Lung (tissue), 12 donors: ENCODE measurements around the gene B4GALT5. TPM values are rescaled to one million over a fixed set of nuclear protein-coding genes. Genes with fewer than 3 reads are reported as not detected.

Source experiments
- ATAC-seq: fragments of 200-7000 bp; cut with Tn5 transposase; one replicate; pipeline ENCODE4 v1.9.1; 2020; ENCODE audit warnings: moderate number of reproducible peaks; ENCODE audit not compliant: insufficient read depth, low FRiP score
- DNase-seq, 3 donors: peaks; one replicate each; pipeline ENCODE4 v3.0.0-alpha.2; 2013 to 2017
- H3K27ac ChIP-seq, 2 donors: one replicate each; pipeline ENCODE4 v1.5.1; 2013; ENCODE audit warnings: mild to moderate bottlenecking in 2 of 2, moderate library complexity in 2 of 2, control low read depth in 1 of 2, inconsistent platforms in 1 of 2, low read depth in 1 of 2, low read length in 1 of 2
- H3K27me3 ChIP-seq, 3 donors: one replicate each; pipeline ENCODE4 v1.5.1; 2013; ENCODE audit warnings: low read length in 2 of 3; ENCODE audit not compliant: control insufficient read depth in 3 of 3, insufficient read depth in 3 of 3
- H3K36me3 ChIP-seq, 4 donors: one replicate each; pipeline ENCODE4 v1.5.1; 2013; ENCODE audit warnings: low read length in 4 of 4, mild to moderate bottlenecking in 1 of 4, moderate library complexity in 1 of 4; ENCODE audit not compliant: control insufficient read depth in 4 of 4, insufficient read depth in 4 of 4
- H3K4me1 ChIP-seq, 5 donors: one replicate each; pipeline ENCODE4 v1.5.1; 2013; ENCODE audit warnings: low read length in 5 of 5, mild to moderate bottlenecking in 2 of 5, moderate library complexity in 1 of 5; ENCODE audit not compliant: control insufficient read depth in 5 of 5, insufficient read depth in 5 of 5
- H3K4me3 ChIP-seq: one replicate; pipeline ENCODE4 v1.5.1; 2013; ENCODE audit warnings: mild to moderate bottlenecking, control low read depth, moderate library complexity
- H3K9ac ChIP-seq, 2 donors: one replicate each; pipeline ENCODE4 v1.5.1; 2013; ENCODE audit warnings: low read length in 2 of 2, control low read depth in 1 of 2; ENCODE audit not compliant: insufficient read depth in 1 of 2
- H3K9me3 ChIP-seq, 4 donors: one replicate each; pipeline ENCODE4 v1.5.1; 2013; ENCODE audit warnings: low read length in 3 of 4, mild to moderate bottlenecking in 1 of 4, moderate library complexity in 1 of 4; ENCODE audit not compliant: control insufficient read depth in 4 of 4, insufficient read depth in 3 of 4
- WGBS, 2 donors: extraction: QIAGEN DNeasy Blood & Tissue Kit; methylation state at CpG; one replicate each; pipeline ENCODE4 v1.1.7; 2013; 5-methylcytosine and 5-hydroxymethylcytosine counted together
- polyA plus RNA-seq, 2 donors: library from polyadenylated mRNA; stranded (reverse); fragments of 200-250 nt; gene quantifications; one replicate each; pipeline ENCODE4 v1.2.1, GENCODE V29; 2013
- total RNA-seq, 2 donors: library from RNA; depleted of rRNA in 1 of 2; stranded (reverse); fragments of >200 nt in 1 of 2; gene quantifications; one replicate each; pipeline ENCODE4 v1.2.1, GENCODE V29; 2014 to 2021
- TF ChIP-seq, protein P1 (sequence below): IDR thresholded peaks from 2 replicates; pipeline ENCODE4 v1.5.1; 2012; ENCODE audit warnings: mild to moderate bottlenecking; ENCODE audit errors: control extremely low read depth, extremely low read depth
- donor health status: control.
- donor health status: control.
- donor health status: Bipolar disorder and iron deficiency.
- donor health status: healthy.
- donor health status: DM: yes; HTN: yes; CAD: no.

Gene B4GALT5
- total and polyA plus RNA-seq, 4 donors: 13.9 to 56.7 (median 41.9) TPM

DNA sequence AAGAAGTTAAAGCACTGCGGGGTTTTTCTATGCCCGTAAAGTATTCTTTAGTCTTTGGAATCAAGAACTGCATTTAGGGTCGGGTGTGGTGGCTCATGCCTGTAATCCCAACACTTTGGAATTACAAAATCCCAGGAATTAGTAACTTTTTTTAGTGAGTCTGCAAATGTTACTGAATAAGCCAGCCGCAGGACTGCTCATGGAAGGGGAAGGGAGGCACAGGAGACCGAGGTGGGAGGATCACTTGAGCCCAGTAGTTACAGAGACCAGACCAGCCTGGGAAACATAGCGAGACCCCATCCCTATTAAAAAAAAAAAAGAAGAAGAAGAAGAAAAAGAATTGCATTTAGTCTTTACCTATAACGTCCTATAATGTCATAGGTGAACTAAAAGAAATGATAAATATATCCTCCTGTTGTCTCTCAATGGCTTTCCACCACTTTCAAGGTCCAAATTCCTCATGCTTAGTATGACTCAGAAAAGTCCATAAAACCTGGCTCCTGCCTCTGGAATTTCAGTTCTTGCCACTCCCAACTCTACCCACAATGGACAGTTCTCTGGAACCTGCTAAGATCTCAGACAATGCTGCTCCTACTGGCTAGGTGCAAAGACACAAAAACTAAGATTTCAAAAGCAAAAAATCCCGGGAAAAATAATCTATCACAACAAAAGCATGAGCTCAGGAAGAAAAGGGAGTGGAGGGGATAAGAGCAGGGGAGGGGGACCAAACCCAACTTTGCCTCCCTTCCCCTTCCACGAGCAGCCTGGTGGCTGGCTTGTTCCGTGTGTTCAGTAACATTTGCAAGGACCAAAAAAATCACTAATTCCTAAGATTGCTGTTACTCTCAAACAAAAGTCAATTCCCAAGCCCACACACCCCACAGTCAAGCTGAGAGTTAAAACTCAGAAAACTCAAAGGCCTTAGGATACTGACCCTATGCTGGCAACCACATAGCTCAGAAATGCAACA is 39.0 kb downstream of the B4GALT5 start:
- peaks cover 8 to 50% (median 13%) of the 10 kb centered on the region in 5 donors for H3K4me1 ChIP-seq
- WGBS, 2 donors: 62 to 85% methylated on average over 10 of the region's 10 CpGs
- H3K4me3 ChIP-seq: no peak overlapping the region
- TF ChIP-seq, protein P1, sequence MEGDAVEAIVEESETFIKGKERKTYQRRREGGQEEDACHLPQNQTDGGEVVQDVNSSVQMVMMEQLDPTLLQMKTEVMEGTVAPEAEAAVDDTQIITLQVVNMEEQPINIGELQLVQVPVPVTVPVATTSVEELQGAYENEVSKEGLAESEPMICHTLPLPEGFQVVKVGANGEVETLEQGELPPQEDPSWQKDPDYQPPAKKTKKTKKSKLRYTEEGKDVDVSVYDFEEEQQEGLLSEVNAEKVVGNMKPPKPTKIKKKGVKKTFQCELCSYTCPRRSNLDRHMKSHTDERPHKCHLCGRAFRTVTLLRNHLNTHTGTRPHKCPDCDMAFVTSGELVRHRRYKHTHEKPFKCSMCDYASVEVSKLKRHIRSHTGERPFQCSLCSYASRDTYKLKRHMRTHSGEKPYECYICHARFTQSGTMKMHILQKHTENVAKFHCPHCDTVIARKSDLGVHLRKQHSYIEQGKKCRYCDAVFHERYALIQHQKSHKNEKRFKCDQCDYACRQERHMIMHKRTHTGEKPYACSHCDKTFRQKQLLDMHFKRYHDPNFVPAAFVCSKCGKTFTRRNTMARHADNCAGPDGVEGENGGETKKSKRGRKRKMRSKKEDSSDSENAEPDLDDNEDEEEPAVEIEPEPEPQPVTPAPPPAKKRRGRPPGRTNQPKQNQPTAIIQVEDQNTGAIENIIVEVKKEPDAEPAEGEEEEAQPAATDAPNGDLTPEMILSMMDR: no peak
- no peaks in the 10 kb centered on the region for H3K36me3 ChIP-seq
- DNase-seq: no peak
- H3K9ac ChIP-seq: no peak overlapping the region
- no peaks in the 10 kb centered on the region for H3K27me3 ChIP-seq
- no peak for ATAC-seq
- no peak overlapping the region for H3K27ac ChIP-seq
- H3K9me3 ChIP-seq: no peaks in the 10 kb centered on the region

DNA sequence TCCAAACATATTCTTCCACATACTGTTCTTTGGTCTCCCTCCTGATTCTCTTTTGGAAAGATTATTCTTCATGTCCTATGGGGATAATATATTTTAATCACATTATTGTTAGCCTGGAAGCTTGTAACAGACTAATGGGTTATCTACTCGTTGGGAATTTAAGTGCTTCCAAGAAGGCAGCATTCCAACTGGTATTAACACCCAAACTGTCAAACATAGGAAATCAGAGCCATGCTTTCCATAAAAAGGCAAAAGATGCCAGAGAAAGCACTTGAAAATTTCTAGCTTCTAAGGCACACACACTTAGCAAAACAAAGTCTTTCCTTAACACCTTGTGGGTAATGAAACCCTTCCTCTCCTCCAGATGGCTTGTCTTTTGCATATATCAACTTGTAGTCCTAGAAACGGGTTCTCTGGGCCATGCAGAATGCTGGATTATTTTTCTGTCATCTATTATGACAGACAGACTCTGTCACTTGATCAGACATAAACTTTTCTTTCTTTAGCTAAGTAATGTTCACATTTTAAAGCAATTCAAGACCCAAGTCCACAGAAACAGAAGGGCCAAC is 41.5 kb downstream of the B4GALT5 start:
- Histone ChIP-seq H3K4me1 (peaks cover 0 to 33% (median 3%) of the 10 kb centered on the region in 5 donors), H3K9me3 (no peaks in the 10 kb centered on the region), H3K36me3 (no peaks in the 10 kb centered on the region), H3K27ac (no peak overlapping the region), H3K27me3 (no peaks in the 10 kb centered on the region), H3K9ac (no peak overlapping the region), H3K4me3 (no peak overlapping the region)
- WGBS, 2 donors: 40 to 51% methylated on average over 2 of the region's 2 CpGs
- no peak for ATAC-seq
- DNase-seq: peak in 1 of 3 donors; percentile 41
- TF ChIP-seq, protein P1: no peak

DNA sequence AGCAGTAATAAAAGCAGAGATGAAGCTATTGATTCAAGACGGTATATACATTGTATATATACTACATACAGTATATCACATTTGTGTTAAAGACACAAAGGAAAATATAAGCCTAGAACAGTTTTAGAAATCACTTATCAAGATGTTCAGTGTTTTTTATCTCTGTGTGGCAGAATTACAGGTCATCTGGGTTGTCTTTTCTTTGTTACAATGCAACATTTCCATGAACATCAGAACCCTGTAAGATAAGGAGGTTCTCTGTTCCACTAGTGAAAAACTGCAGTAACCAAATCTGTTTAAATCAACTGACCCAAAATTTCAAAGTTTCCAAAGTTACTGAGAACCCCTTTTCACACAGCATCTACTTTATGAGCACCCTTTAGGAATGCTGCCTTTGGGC is 42.2 kb downstream of the B4GALT5 start:
- WGBS, 2 donors: 56 to 94% methylated on average over 1 of the region's 1 CpG
- ATAC-seq: no peak
- TF ChIP-seq, protein P1: no peak
- Histone ChIP-seq H3K4me3 (no peak overlapping the region), H3K27ac (no peak overlapping the region), H3K4me1 (peaks cover 0 to 30% (median 0%) of the 10 kb centered on the region in 5 donors), H3K9me3 (no peaks in the 10 kb centered on the region), H3K9ac (no peak overlapping the region), H3K27me3 (no peaks in the 10 kb centered on the region), H3K36me3 (no peaks in the 10 kb centered on the region)
- DNase-seq: no peak
